ENCODE data around the gene ZCCHC7. TPM values are rescaled to one million over a fixed set of nuclear protein-coding genes. Genes with fewer than 3 reads are reported as not detected.
"Not testable (repeated sequence)": the region's sequence is repeated elsewhere in the genome, so short reads cannot be mapped to it uniquely, and the experiment has no call there.

ZCCHC7 gene
- total RNA-seq, 2 experiments from 2014 or later = 32.9 to 37.0 TPM

- peaks cover 67% of the 10 kb centered on the region for H3K4me1 Mint-ChIP-seq (ENCODE audit: low read depth)
- DNase-seq (no peak), ATAC-seq (peak; percentile 74)
- CTCF ChIA-PET = no interaction called here
- intact Hi-C loops (cut with micrococcal nuclease) = loop anchor here (10.0 kb wide), 1 partner anchor 166 kb away; the partner anchor contains the start of gene ZCCHC7
- peak overlapping the region; percentile 98 for H3K27ac Mint-ChIP-seq
- peaks cover 28% of the 10 kb centered on the region for H3K36me3 Mint-ChIP-seq (ENCODE audit: low read depth)
- POLR2A ChIA-PET = no interaction called here
- no peak for TF ChIP-seq CTCF (IDR thresholded peaks at IDR 0.05)
- peaks cover 2% of the 10 kb centered on the region for H3K9me3 Mint-ChIP-seq
- peak overlapping the region; percentile 64 for H3K4me3 Mint-ChIP-seq
- H3K27me3 Mint-ChIP-seq = no peaks in the 10 kb centered on the region
Observed at GRCh38 chr9:37290940-37291485, 170.6 kb downstream of the ZCCHC7 start.

GRCh38 chr9:37291612-37292238 lies 171.4 kb downstream of the ZCCHC7 start:
- CTCF ChIA-PET, H3K27me3 Mint-ChIP-seq, DNase-seq, ATAC-seq, H3K9me3 Mint-ChIP-seq: not testable (repeated sequence)
- peaks cover 27% of the 10 kb centered on the region for H3K36me3 Mint-ChIP-seq (ENCODE audit: low read depth)
- H3K4me3 Mint-ChIP-seq = peak overlapping the region; percentile 64
- POLR2A ChIA-PET = interaction anchor here (1.6 kb wide), 1 partner anchor 9 kb away, joined by 5 read pairs; no protein-coding TSS in a partner anchor
- peak overlapping the region; percentile 98 for H3K27ac Mint-ChIP-seq
- intact Hi-C loops (cut with micrococcal nuclease) = loop anchor here (10.0 kb wide), 1 partner anchor 167 kb away; the partner anchor contains the start of gene ZCCHC7
- peaks cover 73% of the 10 kb centered on the region for H3K4me1 Mint-ChIP-seq (ENCODE audit: low read depth)

- intact Hi-C loops (cut with micrococcal nuclease) = loop anchor here (10.0 kb wide), 1 partner anchor 168 kb away; the partner anchor contains the start of gene ZCCHC7
- POLR2A ChIA-PET = interaction anchor here (1.6 kb wide), 1 partner anchor 8 kb away, joined by 5 read pairs; no protein-coding TSS in a partner anchor
- Mint-ChIP-seq H3K9me3 (peaks cover 2% of the 10 kb centered on the region), H3K4me1 (ENCODE audit: low read depth) (peaks cover 74% of the 10 kb centered on the region), H3K27ac (peak overlapping the region; percentile 82), H3K4me3 (no peak overlapping the region), H3K36me3 (ENCODE audit: low read depth) (peaks cover 26% of the 10 kb centered on the region), H3K27me3 (no peaks in the 10 kb centered on the region)
- CTCF ChIA-PET = interaction anchor here (1.8 kb wide), 1 partner anchor 9 kb away, joined by 6 read pairs; no protein-coding TSS in a partner anchor
- DNase-seq = no peak
- no peak for ATAC-seq
- no peak for TF ChIP-seq CTCF (IDR thresholded peaks at IDR 0.05)
Observed at GRCh38 chr9:37292896-37293295, 172.5 kb downstream of the ZCCHC7 start.

- DNase-seq = no peak
- ChIA-PET POLR2A (interaction anchor here (0.7 kb wide), 1 partner anchor 805 kb away, joined by 3 read pairs; no protein-coding TSS in a partner anchor), CTCF (interaction anchor here (1.8 kb wide), 1 partner anchor 8 kb away, joined by 6 read pairs; no protein-coding TSS in a partner anchor)
- H3K9me3 Mint-ChIP-seq = peaks cover 2% of the 10 kb centered on the region
- H3K4me3 Mint-ChIP-seq = no peak overlapping the region
- peak overlapping the region; percentile 82 for H3K27ac Mint-ChIP-seq
- peaks cover 25% of the 10 kb centered on the region for H3K36me3 Mint-ChIP-seq (ENCODE audit: low read depth)
- no peaks in the 10 kb centered on the region for H3K27me3 Mint-ChIP-seq
- TF ChIP-seq CTCF (IDR thresholded peaks at IDR 0.05) = no peak
- H3K4me1 Mint-ChIP-seq (ENCODE audit: low read depth) = peaks cover 78% of the 10 kb centered on the region
- no peak for ATAC-seq
- intact Hi-C loops (cut with micrococcal nuclease) = loop anchor here (10.0 kb wide), 1 partner anchor 169 kb away; the partner anchor contains the start of gene ZCCHC7
Observed at GRCh38 chr9:37293664-37294524, 173.5 kb downstream of the ZCCHC7 start.

GRCh38 chr9:37295178-37295577 lies 174.8 kb downstream of the ZCCHC7 start:
- no peak for TF ChIP-seq CTCF (IDR thresholded peaks at IDR 0.05)
- no peak for DNase-seq
- Mint-ChIP-seq H3K4me3 (no peak overlapping the region), H3K27ac (peak overlapping the region; percentile 74), H3K4me1 (ENCODE audit: low read depth) (peaks cover 78% of the 10 kb centered on the region), H3K27me3 (no peaks in the 10 kb centered on the region), H3K36me3 (ENCODE audit: low read depth) (peaks cover 16% of the 10 kb centered on the region), H3K9me3 (no peaks in the 10 kb centered on the region)
- ChIA-PET CTCF (no interaction called here), POLR2A (no interaction called here)
- no peak for ATAC-seq
- intact Hi-C loops (cut with micrococcal nuclease) = loop anchor here (10.0 kb wide), 1 partner anchor 170 kb away; the partner anchor contains the start of gene ZCCHC7
